Suppressor macrophage (primary cell): ENCODE data around the gene CARD9.
"Not testable (repeated sequence)": the region's sequence is repeated elsewhere in the genome, so short reads cannot be mapped to it uniquely, and the experiment has no call there.

ENCODE experiments used
- DNase-seq, 4 experiments: peaks; one replicate each; pipeline ENCODE4 v3.0.0-alpha.2; 2020 to 2022

The CARD9 gene

DNA sequence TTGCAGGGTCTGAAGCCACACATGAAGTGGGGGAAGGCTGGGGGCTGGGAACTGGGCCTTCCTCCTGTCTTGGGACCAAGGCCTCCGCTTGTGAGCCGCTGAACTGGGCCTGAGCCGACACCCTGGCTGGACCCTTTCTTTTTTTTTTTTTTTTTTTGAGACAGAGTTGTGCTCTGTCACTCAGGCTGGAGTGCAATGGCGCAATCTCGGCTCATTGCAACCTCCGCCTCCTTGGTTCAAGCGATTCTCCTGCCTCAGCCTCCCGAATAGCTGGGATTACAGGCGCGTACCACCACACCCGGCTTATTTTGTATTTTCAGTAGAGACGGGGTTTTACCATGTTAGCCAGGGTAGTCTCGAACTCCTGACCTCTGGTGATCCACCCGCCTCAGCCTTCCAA is 54.2 kb downstream of the CARD9 start:
- DNase-seq = not testable (repeated sequence)

DNA sequence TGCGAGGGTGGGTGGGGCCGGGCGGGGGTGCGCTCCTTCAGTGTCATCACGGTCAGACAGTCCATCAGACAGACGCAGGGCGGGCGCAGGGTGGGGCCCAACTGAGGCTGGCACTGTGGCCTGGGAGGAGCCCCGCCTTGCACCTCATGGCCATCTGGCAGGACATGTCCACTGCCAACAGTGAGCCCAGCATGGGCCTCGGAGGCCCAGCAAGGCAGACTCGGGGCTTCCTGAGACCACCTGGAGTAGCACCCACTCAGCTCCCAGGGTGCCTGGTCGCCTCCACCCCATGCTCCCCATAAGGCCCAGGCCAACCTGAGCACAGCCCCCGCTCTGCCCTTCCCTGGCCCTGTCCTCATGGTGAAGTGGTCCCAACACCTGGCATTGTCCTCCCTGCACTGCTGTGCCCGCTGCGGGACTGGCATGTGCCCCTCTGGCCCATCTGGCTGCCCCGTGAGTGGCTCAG is 54.7 kb downstream of the CARD9 start:
- DNase-seq = no peak

DNA sequence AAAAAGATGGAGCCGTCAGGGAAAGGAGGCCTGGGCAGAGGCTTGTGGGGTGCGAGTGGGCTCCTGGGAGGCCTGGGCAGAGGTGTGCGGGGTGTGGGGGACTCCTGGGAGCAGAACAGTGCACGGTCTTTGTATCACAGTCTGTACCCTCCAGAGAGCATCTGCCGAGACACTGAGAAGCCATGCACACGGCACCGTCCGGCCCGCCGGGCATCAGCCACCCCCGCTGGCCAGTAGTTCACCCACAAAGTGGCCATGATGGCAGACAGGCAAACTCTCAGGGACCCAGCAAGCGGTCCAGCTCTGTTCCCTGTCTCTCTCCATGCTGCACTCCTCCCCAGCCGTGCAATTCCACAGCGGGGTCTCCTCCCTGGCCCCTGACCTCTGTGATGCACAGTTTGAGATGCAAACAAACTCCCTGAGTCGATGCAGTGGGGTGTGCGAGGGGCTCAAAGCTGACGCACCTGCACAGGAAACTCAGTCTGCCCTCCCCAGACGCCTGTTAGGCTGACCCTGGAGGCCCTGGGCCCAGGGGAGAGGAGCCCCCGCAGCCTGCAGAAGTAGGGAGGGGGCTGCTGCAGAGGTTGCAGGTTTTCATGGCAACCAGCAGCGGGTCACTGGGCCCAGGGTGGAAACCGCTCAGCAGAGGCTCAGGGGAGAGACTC is 55.2 kb downstream of the CARD9 start:
- DNase-seq = no peak

DNA sequence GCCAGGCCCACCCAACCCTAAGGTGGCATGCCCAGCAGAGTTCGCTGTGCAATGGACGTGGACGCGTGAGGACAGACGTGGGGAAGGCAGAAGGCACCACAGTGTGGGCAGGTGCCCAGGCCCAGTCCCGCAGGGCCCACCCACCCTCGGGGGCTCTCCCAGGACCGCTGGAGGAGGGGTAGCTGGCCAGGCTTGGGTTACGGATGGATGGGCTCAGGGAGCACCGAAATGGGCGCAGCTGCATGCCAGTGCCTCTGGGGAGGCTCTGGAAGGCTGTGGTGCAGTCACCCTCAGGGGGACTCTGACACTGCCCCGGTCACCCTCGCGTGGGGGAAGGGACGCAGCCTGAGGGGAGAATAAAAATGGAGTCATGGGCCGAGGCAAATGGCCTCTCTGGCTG is 55.8 kb downstream of the CARD9 start:
- DNase-seq = no peak

DNA sequence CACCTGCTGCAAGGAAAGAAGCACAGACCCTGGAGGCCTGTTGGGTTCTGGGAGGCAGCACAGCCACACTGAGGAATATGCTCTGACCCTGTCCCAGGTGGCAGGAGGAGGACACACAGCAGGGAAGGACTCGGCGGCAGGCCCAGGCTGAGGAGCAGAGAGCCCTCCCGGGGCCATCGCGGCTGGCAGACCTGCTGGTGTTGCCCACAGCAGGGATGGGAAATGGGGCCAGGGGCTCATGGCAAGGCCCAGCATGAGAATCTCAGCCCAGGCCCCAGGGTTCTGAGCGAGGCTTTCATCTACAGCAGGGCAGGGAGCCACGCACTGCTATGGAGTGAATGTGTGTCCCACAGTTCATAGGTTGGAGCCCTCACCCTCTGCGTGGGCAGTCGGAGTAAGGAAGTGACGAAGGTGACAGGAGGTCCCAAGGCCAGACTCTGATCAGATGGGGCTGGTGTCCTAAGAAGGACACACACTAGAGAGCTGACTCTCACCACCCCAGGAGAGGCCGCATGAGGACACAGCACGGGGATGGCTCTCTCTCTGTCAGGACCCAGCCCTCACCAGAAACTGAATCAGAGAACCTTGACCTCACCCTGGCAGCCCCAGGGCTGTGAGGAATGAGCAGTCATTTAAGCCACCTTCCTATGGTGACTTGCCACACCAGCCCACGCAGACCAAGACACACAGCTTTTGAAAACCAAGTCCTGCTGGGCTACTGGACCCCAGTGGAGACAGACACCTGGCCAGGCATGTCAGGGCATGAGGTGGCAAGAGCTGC is 56.4 kb downstream of the CARD9 start:
- DNase-seq = no peak

DNA sequence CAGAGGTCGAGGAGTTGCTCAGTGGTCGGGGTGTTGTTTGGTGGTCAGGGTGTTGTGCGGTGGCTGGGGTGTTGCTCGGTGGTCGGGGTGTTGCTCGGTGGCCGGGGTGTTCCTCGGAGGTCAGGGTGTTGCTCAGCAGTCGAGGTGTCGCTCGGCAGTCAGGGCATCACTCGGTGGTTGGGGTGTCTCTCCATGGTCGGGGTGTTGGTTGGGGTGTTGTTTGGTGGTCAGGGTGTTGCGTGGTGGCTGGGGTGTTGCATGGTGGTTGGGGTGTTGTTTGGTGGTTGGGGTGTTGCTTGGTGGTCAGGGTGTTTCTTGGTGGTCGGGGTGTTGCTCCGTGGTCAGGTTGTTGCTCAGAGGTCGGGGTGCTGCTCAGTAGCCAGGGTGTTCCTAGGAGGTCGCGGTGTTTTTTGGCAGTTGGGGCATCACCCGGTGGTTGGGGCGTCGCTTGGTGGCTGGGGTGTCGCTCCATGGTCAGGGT is 57.2 kb downstream of the CARD9 start:
- no peak for DNase-seq

DNA sequence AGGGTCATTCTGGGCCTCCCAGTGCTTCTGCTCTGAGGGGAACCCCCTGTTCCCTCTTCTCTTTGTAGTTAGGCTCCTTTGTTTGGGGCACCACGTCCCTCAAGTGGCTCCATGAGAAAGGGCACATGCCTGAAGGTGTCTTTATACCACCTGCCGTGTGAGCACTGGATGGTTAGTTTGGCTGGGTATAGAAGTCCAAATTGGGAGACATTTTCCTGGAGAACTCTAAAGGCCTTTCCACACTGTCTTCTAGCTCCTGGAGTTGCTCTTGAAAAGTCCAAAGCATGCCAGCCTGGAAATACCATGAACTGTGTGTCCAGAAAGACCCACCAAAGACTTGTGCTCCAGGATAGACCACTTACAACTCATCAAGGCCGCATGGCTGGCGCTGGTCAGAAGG is 58.5 kb downstream of the CARD9 start:
- DNase-seq = no peak

DNA sequence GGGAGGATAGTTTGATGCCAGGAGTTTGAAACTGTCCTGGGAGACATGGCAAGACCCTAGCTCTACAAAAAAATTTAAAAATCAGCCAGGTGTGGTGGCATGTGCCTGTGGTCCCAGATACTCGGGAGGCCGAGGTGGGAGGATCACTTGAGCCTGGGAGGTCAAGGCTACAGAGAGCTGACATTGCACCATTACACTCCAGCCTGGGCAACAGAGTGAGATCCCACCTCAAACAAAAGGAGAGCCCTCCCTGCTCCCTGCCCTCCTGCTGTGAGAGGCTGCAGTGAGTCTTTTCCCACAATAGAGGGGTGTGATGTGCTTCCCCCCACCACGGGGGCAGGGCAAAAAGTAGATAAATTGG is 59.4 kb downstream of the CARD9 start:
- no peak for DNase-seq
